HEK293 (cell line): Measurements from ENCODE around the gene C5orf63.
A peak's percentile ranks its signal among the peaks of the same experiment; 100 is the strongest.

Source experiments
- CTCF ChIA-PET: fragments of 350-600 bp; formaldehyde crosslinking; extraction: SDS; loops from one replicate; lab custom pipeline; 2021; ENCODE audit warnings: antibody characterized with exemption; lab: Yijun Ruan, JAX
- POLR2A ChIA-PET: fragments of 300-600 bp; formaldehyde crosslinking; extraction: SDS; loops from one replicate; lab custom pipeline; 2020; ENCODE audit warnings: antibody characterized with exemption, inconsistent platforms; lab: Yijun Ruan, JAX
- H3K27ac ChIP-seq: fragments of 200-500 bp; sonication (Bioruptor generic); 2 replicates; pipeline ENCODE4 v1.5.1; 2014; ENCODE audit warnings: low read depth, low read length, control low read depth, inconsistent platforms; ENCODE audit errors: extremely low read depth
- H3K36me3 ChIP-seq, 2 experiments: fragments of 200-500 bp in 1 of 2; sonication (Bioruptor generic) in 1 of 2; 1 replicate in 1 of 2; 2 replicates in 1 of 2; pipeline ENCODE4 v1.5.1; 2014 to 2017; ENCODE audit warnings: inconsistent platforms in 2 of 2, low read length in 2 of 2; ENCODE audit not compliant: control insufficient read depth in 2 of 2, insufficient read depth in 1 of 2
- H3K4me1 ChIP-seq: fragments of 200-500 bp; sonication (Bioruptor generic); 2 replicates; pipeline ENCODE4 v1.5.1; 2014; ENCODE audit warnings: mild to moderate bottlenecking, low read length, inconsistent platforms; ENCODE audit not compliant: control insufficient read depth, insufficient read depth
- H3K4me3 ChIP-seq: 2 replicates; pipeline ENCODE4 v1.5.1; 2011; ENCODE audit warnings: low read depth, mild to moderate bottlenecking, control low read depth, low read length, moderate library complexity
- H3K9me3 ChIP-seq: fragments of 200-500 bp; sonication (Bioruptor generic); 2 replicates; pipeline ENCODE4 v1.5.1; 2014; ENCODE audit warnings: low read depth, low read length, inconsistent platforms; ENCODE audit not compliant: control insufficient read depth, insufficient read depth
- IKZF3 ChIP-seq: fragments of 450-650 bp; IDR thresholded peaks from 2 replicates; pipeline ENCODE4 v1.5.0; 2018; ENCODE audit warnings: missing biosample characterization, mild to moderate bottlenecking, missing genetic modification characterization, moderate library complexity
- KLF1 ChIP-seq: fragments of 450-650 bp; formaldehyde crosslinking; IDR thresholded peaks from 2 replicates; pipeline ENCODE4 v1.5.1; 2016; ENCODE audit warnings: missing biosample characterization, missing genetic modification characterization
- KLF7 ChIP-seq: fragments of 450-650 bp; formaldehyde crosslinking; IDR thresholded peaks from 2 replicates; pipeline ENCODE4 v1.5.1; 2016; ENCODE audit warnings: missing biosample characterization, missing genetic modification characterization, borderline replicate concordance
- KLF8 ChIP-seq: fragments of 450-650 bp; formaldehyde crosslinking; IDR thresholded peaks from 2 replicates; pipeline ENCODE4 v1.5.1; 2016; ENCODE audit warnings: missing biosample characterization, missing genetic modification characterization
- SP7 ChIP-seq: fragments of 450-650 bp; formaldehyde crosslinking; IDR thresholded peaks from 2 replicates; pipeline ENCODE4 v1.5.1; 2016; ENCODE audit warnings: missing biosample characterization, missing genetic modification characterization
- YY1 ChIP-seq: fragments of 450-650 bp; formaldehyde crosslinking; IDR thresholded peaks from 2 replicates; pipeline ENCODE4 v1.5.1; 2018; ENCODE audit warnings: missing biosample characterization, missing genetic modification characterization
- ZBTB20 ChIP-seq: fragments of 450-650 bp; formaldehyde crosslinking; IDR thresholded peaks from 2 replicates; pipeline ENCODE4 v1.5.1; 2016; ENCODE audit warnings: missing biosample characterization, missing genetic modification characterization
- ZNF274 ChIP-seq, 2 experiments: fragments of 200-500 bp in 1 of 2; fragments of 450-650 bp in 1 of 2; sonication (Bioruptor generic) in 1 of 2; formaldehyde crosslinking in 1 of 2; IDR thresholded peaks; 2 replicates each; pipeline versions ENCODE4 v1.5.1 to v1.6.1; 2014 to 2016; ENCODE audit warnings: borderline replicate concordance in 1 of 2, inconsistent platforms in 1 of 2, low read length in 1 of 2, missing biosample characterization in 1 of 2, missing genetic modification characterization in 1 of 2
- ZNF423 ChIP-seq: fragments of 450-650 bp; formaldehyde crosslinking; IDR thresholded peaks from 2 replicates; pipeline ENCODE4 v1.5.1; 2016; ENCODE audit warnings: missing biosample characterization, missing genetic modification characterization
- ZNF473 ChIP-seq: fragments of 450-650 bp; formaldehyde crosslinking; IDR thresholded peaks from 2 replicates; pipeline ENCODE4 v1.5.1; 2017; ENCODE audit warnings: missing biosample characterization, missing genetic modification characterization
- ZNF510 ChIP-seq: fragments of 450-650 bp; formaldehyde crosslinking; IDR thresholded peaks from 2 replicates; pipeline ENCODE4 v1.5.1; 2018; ENCODE audit warnings: mild to moderate bottlenecking, missing genetic modification characterization, missing biosample characterization; ENCODE audit not compliant: insufficient replicate concordance
- ZNF548 ChIP-seq: fragments of 450-650 bp; formaldehyde crosslinking; IDR thresholded peaks from 2 replicates; pipeline ENCODE4 v1.5.1; 2016; ENCODE audit warnings: missing biosample characterization, missing genetic modification characterization
- ZSCAN16 ChIP-seq: fragments of 450-650 bp; formaldehyde crosslinking; IDR thresholded peaks from 2 replicates; pipeline ENCODE4 v1.5.1; 2016; ENCODE audit warnings: missing biosample characterization, missing genetic modification characterization
- ZXDB ChIP-seq: fragments of 450-650 bp; formaldehyde crosslinking; IDR thresholded peaks from 2 replicates; pipeline ENCODE4 v1.5.1; 2016; ENCODE audit warnings: missing biosample characterization, missing genetic modification characterization
- TF ChIP-seq, protein P1 (sequence below): fragments of 450-650 bp; formaldehyde crosslinking; IDR thresholded peaks from 2 replicates; pipeline ENCODE4 v1.5.1; 2016; ENCODE audit warnings: missing biosample characterization, missing genetic modification characterization, borderline replicate concordance
- TF ChIP-seq, protein P2 (sequence below): fragments of 450-650 bp; formaldehyde crosslinking; IDR thresholded peaks from 2 replicates; pipeline ENCODE4 v1.5.1; 2016; ENCODE audit warnings: missing biosample characterization, missing genetic modification characterization
- TF ChIP-seq, protein P3 (sequence below): fragments of 450-650 bp; formaldehyde crosslinking; IDR thresholded peaks from 2 replicates; pipeline ENCODE4 v1.5.1; 2017; ENCODE audit warnings: missing biosample characterization, mild to moderate bottlenecking, missing genetic modification characterization, moderate library complexity
- TF ChIP-seq, protein P4 (sequence below): fragments of 450-650 bp; formaldehyde crosslinking; IDR thresholded peaks from 2 replicates; pipeline ENCODE4 v1.5.1; 2016; ENCODE audit warnings: missing biosample characterization, missing genetic modification characterization, low read depth
- TF ChIP-seq, protein P5 (sequence below): fragments of 450-650 bp; formaldehyde crosslinking; IDR thresholded peaks from 2 replicates; pipeline ENCODE4 v1.5.1; 2017; ENCODE audit warnings: missing biosample characterization, missing genetic modification characterization
- TF ChIP-seq, protein P6 (sequence below): fragments of 450-650 bp; formaldehyde crosslinking; IDR thresholded peaks from 2 replicates; pipeline ENCODE4 v1.5.1; 2016; ENCODE audit warnings: missing biosample characterization, missing genetic modification characterization
- TF ChIP-seq, protein P7 (sequence below): fragments of 450-650 bp; formaldehyde crosslinking; IDR thresholded peaks from 2 replicates; pipeline ENCODE4 v1.5.0; 2017; ENCODE audit warnings: missing biosample characterization, missing genetic modification characterization, borderline replicate concordance

The C5orf63 gene

DNA sequence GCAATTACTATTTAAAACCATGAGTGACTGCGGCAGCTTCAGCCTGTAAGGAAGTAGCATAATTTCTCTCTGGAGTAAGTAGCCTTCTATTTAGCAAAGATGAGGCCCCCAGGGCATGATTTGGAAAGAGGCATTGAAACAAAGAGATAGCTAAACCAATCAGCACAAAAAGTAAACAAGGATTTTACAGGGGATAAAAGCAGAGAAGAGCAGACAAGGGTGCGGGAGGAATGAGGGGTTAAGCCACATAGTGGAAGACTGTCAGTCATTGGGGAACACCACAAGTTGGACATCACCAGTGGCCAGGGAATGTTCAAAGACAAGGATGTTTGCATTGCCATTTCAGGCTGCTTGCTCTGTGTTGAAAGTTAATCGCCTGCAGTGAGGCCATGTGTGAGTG, 24.0 kb upstream of the C5orf63 start:
- no peak overlapping the region for H3K4me3 ChIP-seq
- TF ChIP-seq SP7 (tag by site-specific recombination), result 0 out of 2 replicates have a peak, but pooled peaks have one; percentile 19
- peak; percentile 23; the same call in 1 of the 2 replicates for TF ChIP-seq ZBTB20 (tag by site-specific recombination)
- TF ChIP-seq ZSCAN16 (tag by site-specific recombination), result no peak
- peaks cover 3% of the 10 kb centered on the region for H3K4me1 ChIP-seq
- ChIA-PET POLR2A (no interaction called here), CTCF (no interaction called here)
- H3K9me3 ChIP-seq, result no peaks in the 10 kb centered on the region
- H3K36me3 ChIP-seq, result no peaks in the 10 kb centered on the region
- H3K27ac ChIP-seq, result 0 out of 2 replicates have a peak overlapping the region, but pooled peaks have one; percentile 28

DNA sequence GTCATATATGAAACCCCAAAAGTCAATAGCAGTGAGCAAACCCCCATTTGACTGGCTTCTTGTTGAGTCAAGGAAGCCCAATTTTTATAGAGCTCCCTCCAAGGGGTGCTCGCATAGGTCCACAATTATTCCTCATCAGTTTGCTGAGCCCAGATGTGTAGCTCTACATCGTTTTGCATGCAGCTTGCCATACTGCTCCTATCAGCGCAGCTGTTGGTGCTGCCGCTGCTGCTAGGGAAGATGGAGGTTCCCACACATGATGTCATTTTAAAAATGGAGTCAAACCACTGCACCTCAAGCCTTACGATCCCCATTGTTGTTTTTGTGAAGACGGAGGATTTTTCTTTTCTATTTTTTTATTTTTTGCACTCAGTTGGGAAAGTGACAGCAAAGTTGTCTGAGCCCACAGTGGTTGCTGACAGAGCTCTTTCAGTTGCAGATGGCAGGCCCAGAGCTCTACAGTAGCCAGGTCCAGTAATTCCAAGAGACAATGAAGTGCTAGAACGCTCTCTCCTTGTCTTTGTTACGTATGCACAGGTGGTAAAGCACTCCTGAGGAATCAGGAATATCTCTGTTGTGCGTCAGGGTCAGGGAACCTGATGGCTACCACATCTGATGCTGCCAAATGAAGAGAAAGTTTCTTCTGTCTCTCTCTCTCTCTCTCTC, 23.2 kb upstream of the C5orf63 start:
- no peaks in the 10 kb centered on the region for H3K9me3 ChIP-seq
- no peak overlapping the region for H3K27ac ChIP-seq
- POLR2A ChIA-PET, result no interaction called here
- no peaks in the 10 kb centered on the region for H3K36me3 ChIP-seq
- CTCF ChIA-PET, result interaction anchor here (0.6 kb wide), 1 partner anchor 394 kb away, joined by 3 read pairs; no protein-coding TSS in a partner anchor
- H3K4me3 ChIP-seq, result no peak overlapping the region
- peaks cover 3% of the 10 kb centered on the region for H3K4me1 ChIP-seq
- TF ChIP-seq KLF8, result no peak
- TF ChIP-seq ZNF510, result no peak
- TF ChIP-seq, protein P1, sequence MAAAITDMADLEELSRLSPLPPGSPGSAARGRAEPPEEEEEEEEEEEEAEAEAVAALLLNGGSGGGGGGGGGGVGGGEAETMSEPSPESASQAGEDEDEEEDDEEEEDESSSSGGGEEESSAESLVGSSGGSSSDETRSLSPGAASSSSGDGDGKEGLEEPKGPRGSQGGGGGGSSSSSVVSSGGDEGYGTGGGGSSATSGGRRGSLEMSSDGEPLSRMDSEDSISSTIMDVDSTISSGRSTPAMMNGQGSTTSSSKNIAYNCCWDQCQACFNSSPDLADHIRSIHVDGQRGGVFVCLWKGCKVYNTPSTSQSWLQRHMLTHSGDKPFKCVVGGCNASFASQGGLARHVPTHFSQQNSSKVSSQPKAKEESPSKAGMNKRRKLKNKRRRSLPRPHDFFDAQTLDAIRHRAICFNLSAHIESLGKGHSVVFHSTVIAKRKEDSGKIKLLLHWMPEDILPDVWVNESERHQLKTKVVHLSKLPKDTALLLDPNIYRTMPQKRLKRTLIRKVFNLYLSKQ, result no peak
- TF ChIP-seq ZXDB, result no peak
- TF ChIP-seq, protein P2, sequence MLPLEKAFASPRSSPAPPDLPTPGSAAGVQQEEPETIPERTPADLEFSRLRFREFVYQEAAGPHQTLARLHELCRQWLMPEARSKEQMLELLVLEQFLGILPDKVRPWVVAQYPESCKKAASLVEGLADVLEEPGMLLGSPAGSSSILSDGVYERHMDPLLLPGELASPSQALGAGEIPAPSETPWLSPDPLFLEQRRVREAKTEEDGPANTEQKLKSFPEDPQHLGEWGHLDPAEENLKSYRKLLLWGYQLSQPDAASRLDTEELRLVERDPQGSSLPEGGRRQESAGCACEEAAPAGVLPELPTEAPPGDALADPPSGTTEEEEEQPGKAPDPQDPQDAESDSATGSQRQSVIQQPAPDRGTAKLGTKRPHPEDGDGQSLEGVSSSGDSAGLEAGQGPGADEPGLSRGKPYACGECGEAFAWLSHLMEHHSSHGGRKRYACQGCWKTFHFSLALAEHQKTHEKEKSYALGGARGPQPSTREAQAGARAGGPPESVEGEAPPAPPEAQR (tag by site-specific recombination), result no peak
- TF ChIP-seq KLF7, result no peak
- TF ChIP-seq, protein P3, sequence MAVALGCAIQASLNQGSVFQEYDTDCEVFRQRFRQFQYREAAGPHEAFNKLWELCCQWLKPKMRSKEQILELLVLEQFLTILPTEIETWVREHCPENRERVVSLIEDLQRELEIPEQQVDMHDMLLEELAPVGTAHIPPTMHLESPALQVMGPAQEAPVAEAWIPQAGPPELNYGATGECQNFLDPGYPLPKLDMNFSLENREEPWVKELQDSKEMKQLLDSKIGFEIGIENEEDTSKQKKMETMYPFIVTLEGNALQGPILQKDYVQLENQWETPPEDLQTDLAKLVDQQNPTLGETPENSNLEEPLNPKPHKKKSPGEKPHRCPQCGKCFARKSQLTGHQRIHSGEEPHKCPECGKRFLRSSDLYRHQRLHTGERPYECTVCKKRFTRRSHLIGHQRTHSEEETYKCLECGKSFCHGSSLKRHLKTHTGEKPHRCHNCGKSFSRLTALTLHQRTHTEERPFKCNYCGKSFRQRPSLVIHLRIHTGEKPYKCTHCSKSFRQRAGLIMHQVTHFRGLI (tag by site-specific recombination), result no peak
- TF ChIP-seq YY1 (tag by site-specific recombination), result no peak
- TF ChIP-seq ZNF423 (tag by site-specific recombination), result no peak
- TF ChIP-seq, protein P4, sequence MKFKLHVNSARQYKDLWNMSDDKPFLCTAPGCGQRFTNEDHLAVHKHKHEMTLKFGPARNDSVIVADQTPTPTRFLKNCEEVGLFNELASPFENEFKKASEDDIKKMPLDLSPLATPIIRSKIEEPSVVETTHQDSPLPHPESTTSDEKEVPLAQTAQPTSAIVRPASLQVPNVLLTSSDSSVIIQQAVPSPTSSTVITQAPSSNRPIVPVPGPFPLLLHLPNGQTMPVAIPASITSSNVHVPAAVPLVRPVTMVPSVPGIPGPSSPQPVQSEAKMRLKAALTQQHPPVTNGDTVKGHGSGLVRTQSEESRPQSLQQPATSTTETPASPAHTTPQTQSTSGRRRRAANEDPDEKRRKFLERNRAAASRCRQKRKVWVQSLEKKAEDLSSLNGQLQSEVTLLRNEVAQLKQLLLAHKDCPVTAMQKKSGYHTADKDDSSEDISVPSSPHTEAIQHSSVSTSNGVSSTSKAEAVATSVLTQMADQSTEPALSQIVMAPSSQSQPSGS, result no peak
- TF ChIP-seq KLF1, result no peak
- no peak for TF ChIP-seq ZNF548 (tag by site-specific recombination)
- TF ChIP-seq, protein P5, sequence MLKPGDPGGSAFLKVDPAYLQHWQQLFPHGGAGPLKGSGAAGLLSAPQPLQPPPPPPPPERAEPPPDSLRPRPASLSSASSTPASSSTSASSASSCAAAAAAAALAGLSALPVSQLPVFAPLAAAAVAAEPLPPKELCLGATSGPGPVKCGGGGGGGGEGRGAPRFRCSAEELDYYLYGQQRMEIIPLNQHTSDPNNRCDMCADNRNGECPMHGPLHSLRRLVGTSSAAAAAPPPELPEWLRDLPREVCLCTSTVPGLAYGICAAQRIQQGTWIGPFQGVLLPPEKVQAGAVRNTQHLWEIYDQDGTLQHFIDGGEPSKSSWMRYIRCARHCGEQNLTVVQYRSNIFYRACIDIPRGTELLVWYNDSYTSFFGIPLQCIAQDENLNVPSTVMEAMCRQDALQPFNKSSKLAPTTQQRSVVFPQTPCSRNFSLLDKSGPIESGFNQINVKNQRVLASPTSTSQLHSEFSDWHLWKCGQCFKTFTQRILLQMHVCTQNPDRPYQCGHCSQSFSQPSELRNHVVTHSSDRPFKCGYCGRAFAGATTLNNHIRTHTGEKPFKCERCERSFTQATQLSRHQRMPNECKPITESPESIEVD (tag by site-specific recombination), result no peak
- no peak for TF ChIP-seq ZNF473 (tag by site-specific recombination)
- no peak for TF ChIP-seq ZNF274 (IDR thresholded peaks at IDR 0.05; ENCODE audit: low read length)
- no peak for TF ChIP-seq ZNF274 (tag by site-specific recombination; IDR thresholded peaks at IDR 0.05; ENCODE audit: borderline replicate concordance)
- TF ChIP-seq, protein P6, sequence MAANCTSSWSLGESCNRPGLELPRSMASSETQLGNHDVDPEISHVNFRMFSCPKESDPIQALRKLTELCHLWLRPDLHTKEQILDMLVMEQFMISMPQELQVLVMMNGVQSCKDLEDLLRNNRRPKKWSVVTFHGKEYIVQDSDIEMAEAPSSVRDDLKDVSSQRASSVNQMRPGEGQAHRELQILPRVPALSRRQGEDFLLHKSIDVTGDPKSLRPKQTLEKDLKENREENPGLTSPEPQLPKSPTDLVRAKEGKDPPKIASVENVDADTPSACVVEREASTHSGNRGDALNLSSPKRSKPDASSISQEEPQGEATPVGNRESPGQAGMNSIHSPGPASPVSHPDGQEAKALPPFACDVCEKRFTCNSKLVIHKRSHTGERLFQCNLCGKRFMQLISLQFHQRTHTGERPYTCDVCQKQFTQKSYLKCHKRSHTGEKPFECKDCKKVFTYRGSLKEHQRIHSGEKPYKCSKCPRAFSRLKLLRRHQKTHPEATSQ (tag by site-specific recombination), result no peak
- TF ChIP-seq, protein P7, sequence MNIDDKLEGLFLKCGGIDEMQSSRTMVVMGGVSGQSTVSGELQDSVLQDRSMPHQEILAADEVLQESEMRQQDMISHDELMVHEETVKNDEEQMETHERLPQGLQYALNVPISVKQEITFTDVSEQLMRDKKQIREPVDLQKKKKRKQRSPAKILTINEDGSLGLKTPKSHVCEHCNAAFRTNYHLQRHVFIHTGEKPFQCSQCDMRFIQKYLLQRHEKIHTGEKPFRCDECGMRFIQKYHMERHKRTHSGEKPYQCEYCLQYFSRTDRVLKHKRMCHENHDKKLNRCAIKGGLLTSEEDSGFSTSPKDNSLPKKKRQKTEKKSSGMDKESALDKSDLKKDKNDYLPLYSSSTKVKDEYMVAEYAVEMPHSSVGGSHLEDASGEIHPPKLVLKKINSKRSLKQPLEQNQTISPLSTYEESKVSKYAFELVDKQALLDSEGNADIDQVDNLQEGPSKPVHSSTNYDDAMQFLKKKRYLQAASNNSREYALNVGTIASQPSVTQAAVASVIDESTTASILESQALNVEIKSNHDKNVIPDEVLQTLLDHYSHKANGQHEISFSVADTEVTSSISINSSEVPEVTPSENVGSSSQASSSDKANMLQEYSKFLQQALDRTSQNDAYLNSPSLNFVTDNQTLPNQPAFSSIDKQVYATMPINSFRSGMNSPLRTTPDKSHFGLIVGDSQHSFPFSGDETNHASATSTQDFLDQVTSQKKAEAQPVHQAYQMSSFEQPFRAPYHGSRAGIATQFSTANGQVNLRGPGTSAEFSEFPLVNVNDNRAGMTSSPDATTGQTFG, result no peak
- no peak for TF ChIP-seq IKZF3 (tag by site-specific recombination)
